Measurements from ENCODE around the gene PPM1H. TPM values are rescaled to one million over a fixed set of nuclear protein-coding genes. Genes with fewer than 3 reads are reported as not detected.

The PPM1H gene
- total RNA-seq, 1 donor from 2014 or later, result 0.85 TPM

- Histone ChIP-seq H3K27ac (no peak overlapping the region), H3K27me3 (no peaks in the 10 kb centered on the region), H3K4me1 (peaks cover 0 to 3% of the 10 kb centered on the region in 2 donors), H3K4me3 (no peak overlapping the region), H3K9me3 (no peaks in the 10 kb centered on the region), H3K36me3 (no peaks in the 10 kb centered on the region)
- no peak for TF ChIP-seq CTCF (IDR thresholded peaks at IDR 0.05)
- intact Hi-C loops (cut with DNase I), result no loop called here
- no peak for DNase-seq (ENCODE audit: low spot score in 2 of 2)
Measured at GRCh38 chr12:62963486-62964041, 28.6 kb upstream of the PPM1H start.

GRCh38 chr12:62960324-62960723, 25.4 kb upstream of the PPM1H start:
- Histone ChIP-seq H3K4me1 (no peaks in the 10 kb centered on the region), H3K36me3 (no peaks in the 10 kb centered on the region), H3K27ac (no peak overlapping the region), H3K9me3 (no peaks in the 10 kb centered on the region), H3K27me3 (no peaks in the 10 kb centered on the region), H3K4me3 (no peak overlapping the region)
- TF ChIP-seq CTCF (IDR thresholded peaks at IDR 0.05), result no peak
- intact Hi-C loops (cut with DNase I), result no loop called here
- DNase-seq (ENCODE audit: low spot score in 2 of 2), result no peak

DNA sequence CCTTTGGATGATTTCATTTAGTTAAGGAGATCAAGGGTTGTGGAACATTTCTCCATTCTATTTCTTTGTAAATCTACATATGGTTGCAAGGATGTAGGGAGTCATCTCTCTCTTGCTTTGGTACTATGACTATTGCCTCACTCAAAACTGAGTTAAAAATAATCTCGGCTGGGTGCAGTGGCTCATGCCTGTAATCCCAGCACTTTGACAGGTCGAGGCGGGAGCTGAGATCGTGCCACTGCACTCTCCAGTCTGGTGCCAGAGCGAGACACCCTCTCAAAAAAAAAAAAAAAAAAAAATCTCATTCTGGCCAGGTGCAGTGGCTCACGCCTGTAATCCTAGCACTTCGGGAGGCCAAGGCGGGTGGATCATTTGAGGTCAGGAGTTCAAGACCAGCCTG, 24.8 kb upstream of the PPM1H start:
- no peak overlapping the region for H3K4me3 ChIP-seq
- intact Hi-C loops (cut with DNase I), result no loop called here

DNA sequence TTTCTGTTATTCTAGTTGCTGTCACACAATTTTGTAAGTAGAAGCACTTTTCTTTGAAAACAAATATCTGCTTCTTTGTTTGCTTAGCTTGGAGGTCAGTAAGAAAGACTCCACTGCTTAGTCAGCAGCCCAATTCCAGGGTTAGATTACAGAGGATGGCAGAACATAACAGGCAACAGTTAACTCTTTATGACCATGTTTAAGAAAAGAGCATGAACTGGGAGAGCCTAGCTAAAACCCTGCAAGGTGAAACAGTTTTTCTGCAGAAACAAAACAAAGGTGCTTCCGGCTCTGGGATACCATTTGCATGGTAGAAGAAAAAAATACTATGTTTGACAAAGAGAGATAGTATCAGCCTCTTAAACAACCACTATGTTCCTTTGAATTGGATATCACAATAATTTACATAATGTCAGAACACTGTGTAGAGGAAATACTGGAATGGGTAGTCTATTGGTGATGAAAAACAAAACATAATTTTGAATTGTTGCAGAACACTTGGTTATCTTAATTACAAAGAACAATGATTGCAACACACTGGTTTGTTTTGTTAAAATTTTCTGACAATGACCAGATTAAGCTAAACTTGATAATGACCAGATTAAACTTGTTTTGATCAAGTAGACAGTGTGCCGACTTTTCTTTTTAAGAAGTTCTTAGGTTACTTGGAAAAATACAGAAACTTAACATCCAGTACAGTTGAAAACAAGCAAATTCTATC, 22.4 kb upstream of the PPM1H start:
- Histone ChIP-seq H3K4me3 (no peak overlapping the region), H3K36me3 (no peaks in the 10 kb centered on the region), H3K27me3 (no peaks in the 10 kb centered on the region), H3K9me3 (no peaks in the 10 kb centered on the region), H3K4me1 (no peaks in the 10 kb centered on the region), H3K27ac (no peak overlapping the region)
- no peak for TF ChIP-seq CTCF (IDR thresholded peaks at IDR 0.05)
- intact Hi-C loops (cut with DNase I), result no loop called here
- DNase-seq (ENCODE audit: low spot score in 2 of 2), result no peak

More for the DNA sequence above, 24.8 kb upstream of the PPM1H start:
- Histone ChIP-seq H3K27me3 (no peaks in the 10 kb centered on the region), H3K4me1 (no peaks in the 10 kb centered on the region), H3K27ac (no peak overlapping the region), H3K36me3 (no peaks in the 10 kb centered on the region), H3K9me3 (no peaks in the 10 kb centered on the region)
- no peak for DNase-seq (ENCODE audit: low spot score in 2 of 2)
- no peak for TF ChIP-seq CTCF (IDR thresholded peaks at IDR 0.05)

GRCh38 chr12:62955678-62956077, 20.7 kb upstream of the PPM1H start:
- no peak overlapping the region for H3K4me3 ChIP-seq
- no peaks in the 10 kb centered on the region for H3K9me3 ChIP-seq
- intact Hi-C loops (cut with DNase I), result no loop called here
- H3K4me1 ChIP-seq, result no peaks in the 10 kb centered on the region
- H3K27me3 ChIP-seq, result no peaks in the 10 kb centered on the region
- H3K36me3 ChIP-seq, result no peaks in the 10 kb centered on the region
- no peak for DNase-seq (ENCODE audit: low spot score in 2 of 2)
- no peak for TF ChIP-seq CTCF (IDR thresholded peaks at IDR 0.05)
- no peak overlapping the region for H3K27ac ChIP-seq
